HG02852 (cell line): ENCODE measurements around the gene RPAP3.

ENCODE experiments used
- ATAC-seq: cut with Tn5 transposase; IDR thresholded peaks from one replicate; pipeline ENCODE4 v1.9.1; 2021; ENCODE audit warnings: mild to moderate bottlenecking, moderate library complexity; ENCODE audit not compliant: unreplicated experiment

Gene RPAP3, protein sequence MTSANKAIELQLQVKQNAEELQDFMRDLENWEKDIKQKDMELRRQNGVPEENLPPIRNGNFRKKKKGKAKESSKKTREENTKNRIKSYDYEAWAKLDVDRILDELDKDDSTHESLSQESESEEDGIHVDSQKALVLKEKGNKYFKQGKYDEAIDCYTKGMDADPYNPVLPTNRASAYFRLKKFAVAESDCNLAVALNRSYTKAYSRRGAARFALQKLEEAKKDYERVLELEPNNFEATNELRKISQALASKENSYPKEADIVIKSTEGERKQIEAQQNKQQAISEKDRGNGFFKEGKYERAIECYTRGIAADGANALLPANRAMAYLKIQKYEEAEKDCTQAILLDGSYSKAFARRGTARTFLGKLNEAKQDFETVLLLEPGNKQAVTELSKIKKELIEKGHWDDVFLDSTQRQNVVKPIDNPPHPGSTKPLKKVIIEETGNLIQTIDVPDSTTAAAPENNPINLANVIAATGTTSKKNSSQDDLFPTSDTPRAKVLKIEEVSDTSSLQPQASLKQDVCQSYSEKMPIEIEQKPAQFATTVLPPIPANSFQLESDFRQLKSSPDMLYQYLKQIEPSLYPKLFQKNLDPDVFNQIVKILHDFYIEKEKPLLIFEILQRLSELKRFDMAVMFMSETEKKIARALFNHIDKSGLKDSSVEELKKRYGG

DNA sequence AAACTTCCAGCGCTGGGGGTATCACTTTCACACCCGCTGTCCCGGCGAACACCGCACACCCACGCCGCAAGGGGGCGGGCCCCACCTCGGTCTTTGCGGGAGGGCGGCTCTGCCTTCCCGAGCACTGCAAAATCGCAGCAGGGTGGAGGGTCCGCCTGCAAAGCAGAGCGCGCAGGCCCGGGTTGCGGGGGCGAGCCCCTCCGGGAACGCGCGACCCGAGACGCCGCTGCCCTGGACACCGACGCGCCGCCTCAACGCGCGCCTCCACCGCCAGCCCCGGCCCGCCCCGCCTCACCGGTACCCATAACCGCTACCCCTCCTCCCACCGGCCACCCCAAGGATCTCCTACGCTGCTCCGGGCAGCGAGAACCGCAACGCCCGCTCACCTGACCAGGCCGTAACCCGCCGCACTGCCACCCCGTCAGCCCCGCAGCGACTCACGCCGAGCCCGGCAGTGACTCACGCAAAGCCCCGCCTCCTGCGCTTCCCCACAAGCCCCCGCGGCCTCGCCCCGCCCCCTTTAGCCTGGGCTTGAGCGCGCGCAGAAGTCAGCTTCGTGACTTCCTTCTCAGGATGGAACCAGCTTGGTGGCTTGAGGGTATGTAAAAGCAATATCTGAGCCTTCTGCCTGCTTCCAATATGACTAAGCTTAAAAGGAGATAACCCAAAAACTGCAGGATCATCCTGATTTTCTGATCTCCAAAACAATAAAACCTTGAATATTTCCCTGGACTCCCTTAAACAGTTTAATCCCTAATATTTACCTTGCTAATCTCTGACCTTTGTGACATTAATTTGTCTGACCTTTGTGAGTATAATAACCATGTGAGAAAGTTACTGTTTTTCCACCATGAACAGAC, at the start of gene RPAP3:
Gene RPAP3, minus strand, starts transcription at position 465 of the 860 bp plus-strand sequence. CDS start 3,190 bp downstream, outside the sequence.
- ATAC-seq: peak; percentile 78

DNA sequence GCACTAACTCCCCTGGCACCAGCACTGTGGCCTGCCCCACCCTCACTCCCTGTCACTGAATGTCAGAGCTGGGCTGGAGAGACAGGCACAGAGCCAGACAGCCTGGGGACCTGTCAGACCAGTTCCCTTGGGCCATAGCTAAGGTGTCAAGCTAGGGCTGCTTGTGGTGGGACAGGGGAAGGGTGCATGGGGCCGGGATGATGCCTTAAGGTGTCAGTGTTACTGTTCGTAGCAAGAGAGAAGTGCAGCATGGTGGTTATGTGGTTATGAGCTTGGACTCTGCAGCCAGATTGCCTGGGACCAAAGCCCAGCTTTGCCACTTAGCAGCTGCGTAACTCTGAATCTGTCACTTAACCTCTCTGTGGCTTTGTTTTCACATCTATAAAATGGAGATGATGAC, 49.1 kb upstream of the RPAP3 start:
- ATAC-seq: peak; percentile 4

DNA sequence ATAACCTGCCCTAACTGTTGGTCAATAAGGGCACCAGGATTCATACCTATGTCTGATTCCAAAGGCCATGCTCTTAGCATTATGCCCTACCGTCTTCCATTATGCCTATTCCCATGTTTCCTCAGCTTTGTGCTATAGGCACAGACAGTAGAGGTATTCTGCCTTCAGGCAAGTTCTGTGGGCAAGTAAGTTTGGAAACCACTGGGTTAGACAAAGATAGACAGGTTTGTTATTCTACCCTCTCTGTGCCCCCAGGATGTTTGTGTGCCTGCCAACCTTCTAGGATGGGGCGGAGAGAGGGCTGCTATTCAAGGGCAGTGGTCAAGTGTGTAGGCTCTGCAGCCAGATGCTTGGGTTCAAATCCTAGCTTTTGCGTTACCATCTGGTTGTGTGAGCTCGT, 48.3 kb upstream of the RPAP3 start:
- no peak for ATAC-seq

DNA sequence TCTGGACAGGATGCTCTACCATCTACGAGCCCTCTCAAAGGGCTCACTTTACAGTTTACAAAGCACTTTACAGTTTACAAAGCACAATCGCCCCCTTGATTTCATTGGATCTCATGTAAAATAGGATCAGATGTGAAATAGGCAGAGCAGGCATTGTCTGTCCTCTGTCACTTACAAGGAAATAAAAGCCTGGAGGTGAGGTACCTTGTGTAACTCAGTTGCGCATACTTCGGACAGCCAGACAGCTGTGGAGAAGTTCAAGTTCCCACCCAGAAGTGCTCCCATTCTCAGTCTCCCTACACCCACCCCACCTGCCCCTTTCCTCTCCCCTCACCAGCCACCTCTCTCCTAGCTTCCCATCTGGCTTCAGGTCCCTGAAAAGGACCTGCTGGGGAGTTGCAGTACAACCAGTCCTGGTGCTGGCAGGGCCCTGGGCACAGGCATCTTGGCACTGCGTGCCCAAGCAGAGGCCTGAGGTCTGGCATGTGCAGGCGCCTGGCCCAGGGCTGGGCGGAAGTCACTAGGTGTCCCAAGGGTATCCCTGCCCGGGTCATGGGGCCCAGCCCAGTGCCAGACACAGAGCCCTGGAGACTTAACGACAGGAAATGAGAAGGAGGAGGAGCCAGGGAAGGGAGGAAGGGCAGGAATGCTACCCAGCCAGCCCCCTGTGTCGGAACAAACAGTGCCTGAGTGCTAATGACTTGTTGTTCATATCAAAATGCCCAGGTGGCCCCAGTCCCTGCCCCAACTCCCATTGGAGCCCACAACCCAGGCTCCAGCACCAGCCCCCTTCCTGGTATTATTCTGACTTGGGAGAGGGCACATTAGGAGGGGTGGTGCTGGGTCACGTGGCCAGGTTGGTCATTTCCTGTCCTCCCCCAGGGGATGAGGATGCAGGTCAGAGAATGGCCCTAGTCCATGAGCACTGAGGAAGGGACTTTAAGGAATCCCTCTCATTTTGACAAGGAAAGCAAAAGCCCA, 47.5 kb upstream of the RPAP3 start:
- no peak for ATAC-seq

DNA sequence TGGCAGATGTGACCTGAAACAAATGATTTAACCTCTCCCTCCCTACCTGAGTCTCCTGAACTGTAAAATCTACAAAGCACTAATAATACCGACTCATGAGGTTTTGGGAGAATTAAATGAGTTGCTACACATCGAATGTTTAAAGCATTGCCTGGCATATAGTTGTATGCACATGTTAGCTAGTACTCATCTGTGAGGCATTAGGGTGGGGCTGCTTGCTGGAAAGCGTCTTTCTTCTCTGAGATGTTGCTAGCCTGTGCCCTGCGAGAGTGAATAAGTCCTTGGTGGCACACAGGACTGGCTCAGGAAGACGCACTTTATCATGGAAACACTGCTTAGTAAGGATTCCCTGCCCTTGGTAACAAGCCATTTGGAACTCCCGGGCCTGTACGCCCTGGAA, 46.7 kb upstream of the RPAP3 start:
- no peak for ATAC-seq

DNA sequence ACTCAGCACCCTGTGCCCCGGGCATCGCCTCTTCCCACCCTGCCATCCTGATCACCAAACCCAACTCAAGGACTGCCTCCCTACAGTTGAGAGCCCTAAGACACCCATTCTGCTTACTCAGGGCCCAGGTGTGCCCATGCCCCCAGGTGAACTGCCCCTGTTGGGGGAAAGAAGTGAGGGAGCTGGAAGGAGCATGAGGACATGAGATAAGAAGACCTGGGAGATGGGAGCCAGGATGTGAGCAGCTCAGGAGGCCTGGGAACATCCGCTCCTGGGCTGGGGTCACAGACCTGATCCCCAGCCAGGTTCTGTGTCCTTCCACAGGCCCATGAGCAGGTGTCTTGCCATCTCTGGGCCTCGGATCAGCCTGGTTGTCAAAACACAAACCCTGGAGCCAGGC, 46.3 kb upstream of the RPAP3 start:
- ATAC-seq: no peak

DNA sequence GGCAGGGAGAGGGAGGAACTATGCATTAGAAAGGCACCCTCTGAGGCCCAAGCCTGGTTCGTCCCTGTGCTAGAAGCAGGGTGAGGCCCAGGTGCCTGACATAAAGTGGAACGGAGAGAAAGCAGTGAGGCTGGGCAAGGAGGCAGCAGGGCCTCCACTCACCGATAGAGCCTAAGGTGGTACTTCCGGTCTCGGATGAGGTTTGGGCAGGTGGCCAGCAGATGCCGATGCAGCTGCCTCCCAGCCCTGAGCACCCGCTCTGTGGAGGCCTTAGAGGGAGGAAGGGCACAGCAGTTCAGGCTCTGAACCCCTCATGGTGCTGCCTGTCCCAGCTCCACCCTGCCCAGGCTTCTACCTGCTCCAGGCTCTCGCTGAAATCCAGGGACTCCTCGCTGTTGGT, 45.7 kb upstream of the RPAP3 start:
- ATAC-seq: no peak

DNA sequence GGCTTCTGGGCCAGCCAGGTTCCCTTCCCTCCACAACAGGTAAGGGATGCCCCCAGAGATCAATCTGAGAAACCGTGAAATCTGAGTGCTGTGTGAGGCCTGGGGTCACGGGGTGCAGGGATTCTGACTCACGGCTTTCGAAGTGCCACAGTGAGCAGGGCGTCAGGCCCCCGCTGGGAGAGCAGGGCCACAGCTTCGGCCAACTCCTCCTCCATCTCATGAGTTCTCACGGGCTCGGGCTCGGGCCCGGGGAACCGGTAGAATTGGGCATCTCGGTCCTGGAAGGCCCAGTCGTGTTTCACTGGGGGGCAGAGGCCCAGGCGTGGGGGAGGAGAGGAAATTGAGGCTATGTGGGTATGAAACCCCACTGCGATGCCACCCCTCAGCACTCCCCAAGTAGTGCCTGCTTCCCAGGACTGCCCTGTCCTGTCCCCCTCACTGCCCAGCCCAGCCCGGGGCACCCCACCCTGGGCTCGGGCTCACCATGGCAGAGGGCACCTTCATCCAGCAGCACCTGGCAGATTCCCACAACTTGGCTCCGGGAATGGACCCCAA, 45.2 kb upstream of the RPAP3 start:
- no peak for ATAC-seq

DNA sequence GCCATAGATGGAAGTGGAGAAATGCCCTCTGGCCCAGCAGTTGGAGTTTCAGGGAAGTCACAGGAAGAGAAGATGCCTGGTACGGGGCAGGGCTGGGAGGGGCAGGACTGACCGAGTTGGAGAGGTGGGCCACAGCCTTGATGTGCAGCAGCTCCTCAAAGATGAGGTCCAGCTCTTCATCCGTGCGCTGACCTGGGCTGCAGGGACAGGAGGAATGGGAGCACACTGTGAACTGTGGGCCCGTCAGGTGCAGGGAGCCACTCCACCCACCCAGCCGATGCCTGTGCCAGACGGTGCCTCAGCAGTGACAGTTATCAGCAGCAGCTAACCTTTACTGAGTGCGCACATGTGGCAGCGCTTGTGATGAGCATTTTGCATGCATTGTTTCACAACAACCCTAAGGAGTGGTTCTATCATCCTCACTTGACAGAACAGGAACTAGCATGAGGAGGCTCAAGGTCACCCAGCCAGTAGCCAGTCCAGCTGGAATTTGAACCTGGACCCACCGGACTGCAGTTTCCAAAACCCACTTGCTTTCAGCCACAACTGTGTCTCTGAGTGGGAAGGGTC, 44.5 kb upstream of the RPAP3 start:
- no peak for ATAC-seq

DNA sequence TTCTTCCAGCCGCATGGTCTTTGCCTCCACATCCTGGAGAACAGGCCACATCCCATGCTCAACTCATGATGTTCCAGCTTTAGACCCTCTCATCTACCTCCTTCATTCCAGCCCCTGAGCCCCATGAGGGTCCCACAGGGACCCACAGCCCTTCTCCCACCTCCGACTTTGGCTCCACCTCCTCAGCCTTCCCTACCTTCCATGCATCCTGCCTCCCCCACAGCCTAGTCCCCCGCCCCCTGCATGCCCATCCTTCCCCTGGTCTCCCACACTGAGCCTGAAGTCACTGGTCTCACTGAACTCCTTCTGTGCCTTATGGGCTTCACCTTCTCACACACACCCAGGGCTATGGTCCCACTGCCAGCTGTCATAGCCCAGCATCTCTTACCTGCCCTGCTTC, 43.1 kb upstream of the RPAP3 start:
- ATAC-seq: no peak

DNA sequence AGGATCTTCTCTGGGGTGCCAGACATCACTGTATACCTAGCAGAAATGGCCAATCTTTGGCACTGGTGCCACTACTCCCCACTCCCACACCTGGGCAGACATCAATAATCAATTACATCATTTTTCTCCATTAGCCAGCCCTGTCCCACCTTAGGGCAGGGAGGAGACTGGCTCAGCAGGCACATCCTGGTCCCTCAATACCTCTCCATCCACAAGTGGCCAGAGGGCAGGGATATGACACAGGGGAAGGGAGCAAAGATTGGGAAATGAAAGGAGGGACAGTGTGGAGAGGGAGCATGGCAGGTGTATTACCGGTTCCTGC, 42.6 kb upstream of the RPAP3 start:
- no peak for ATAC-seq

DNA sequence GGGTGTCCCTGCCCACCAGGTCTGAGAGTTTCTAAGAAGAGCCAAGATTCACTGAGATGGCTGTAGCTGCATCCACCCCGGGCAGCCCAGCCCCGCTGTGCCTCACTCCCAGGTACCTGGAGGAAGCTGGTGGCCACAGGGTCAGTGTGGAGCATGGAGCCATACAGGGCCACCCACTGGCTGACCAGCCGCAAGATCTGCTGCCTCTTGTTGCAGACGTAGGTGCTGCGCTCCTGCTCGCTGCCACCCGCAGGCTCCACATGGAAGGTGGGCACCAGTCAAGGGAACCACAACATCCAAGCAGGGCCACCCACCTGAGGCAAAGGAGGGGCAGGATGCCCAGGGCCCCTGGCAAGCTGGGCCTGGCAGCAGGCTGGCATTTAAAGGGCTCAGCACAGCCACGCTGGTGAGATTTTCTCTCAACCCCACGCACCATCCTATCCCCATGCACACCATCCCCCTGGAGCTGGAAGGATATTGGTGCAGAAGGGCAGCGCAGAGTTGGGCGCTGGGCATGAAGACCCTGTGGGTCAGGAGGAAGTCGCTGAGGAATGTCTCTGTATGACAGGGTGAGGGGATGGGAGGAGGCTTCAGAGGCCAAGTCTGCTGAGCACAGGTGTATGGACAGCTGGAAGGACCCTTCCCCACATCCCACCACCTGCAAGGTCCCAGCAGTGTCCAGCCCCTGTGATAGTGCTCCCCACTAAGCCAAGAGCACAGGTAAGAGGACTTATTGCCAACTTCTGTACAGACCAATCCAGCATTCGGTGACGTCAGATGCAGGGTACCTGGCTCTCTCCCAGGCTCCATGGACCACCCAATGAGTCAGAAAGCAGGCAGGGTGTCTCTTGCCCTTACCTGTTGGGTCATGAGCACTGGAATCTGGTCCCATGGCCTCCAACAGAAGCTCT, 42.0 kb upstream of the RPAP3 start:
- ATAC-seq: no peak

DNA sequence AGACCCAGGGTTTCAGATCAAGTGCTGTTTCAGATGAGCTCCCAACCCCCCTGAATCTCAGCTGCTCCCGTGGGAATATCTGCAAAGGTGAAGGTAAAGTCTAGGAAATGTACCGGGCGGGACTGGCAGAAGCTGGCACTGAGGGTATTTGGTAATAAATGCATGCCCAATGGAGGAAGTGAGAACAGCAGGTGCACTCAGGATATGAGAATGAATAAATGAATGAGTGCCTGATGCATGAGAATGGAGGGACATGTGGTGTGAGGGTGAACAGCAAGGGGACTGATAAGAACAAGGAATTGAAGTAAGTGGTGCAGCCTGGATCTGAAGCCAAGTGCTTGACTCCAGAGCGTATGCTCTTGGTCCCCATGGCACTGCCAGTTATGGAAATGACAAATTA, 41.3 kb upstream of the RPAP3 start:
- ATAC-seq: no peak

DNA sequence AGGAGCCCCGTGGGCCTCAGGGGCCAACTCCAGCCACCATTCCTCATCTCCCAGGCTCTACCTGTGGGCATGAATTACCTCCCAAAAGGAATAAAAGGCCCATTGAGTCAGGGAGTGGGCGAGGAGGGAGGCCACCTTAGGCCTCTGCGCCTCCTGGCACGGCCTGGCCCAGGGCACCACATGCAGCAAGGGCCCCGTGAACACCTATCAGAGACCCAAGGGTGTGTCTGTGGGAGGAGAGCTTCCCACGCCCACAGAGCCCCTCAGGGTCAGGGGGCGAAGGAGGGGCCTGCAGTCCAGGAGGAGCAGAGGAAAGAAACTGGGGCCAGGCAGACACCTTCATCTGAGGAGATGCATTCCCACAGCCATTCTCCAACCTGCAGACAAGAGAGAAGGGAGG, 40.7 kb upstream of the RPAP3 start:
- no peak for ATAC-seq

DNA sequence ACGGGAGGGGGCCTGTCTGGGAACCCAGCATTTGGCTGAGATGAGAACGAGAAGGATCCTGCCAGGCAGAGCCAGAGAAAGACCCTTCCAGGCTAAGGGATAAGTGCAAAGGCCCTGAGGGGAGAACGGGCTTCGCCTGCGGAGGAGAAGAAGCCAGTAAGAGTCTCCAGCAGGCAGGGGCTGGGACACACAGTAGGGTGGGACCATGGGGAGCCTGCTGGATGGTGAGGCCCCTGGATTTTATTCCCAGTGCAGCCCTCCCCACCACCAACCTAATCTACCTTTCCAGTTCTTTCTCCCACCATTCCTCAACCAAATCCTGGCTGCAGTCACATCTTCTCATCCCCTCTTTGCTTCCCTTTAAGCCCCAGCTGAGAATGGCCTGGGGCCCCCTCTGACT, 40.2 kb upstream of the RPAP3 start:
- ATAC-seq: no peak

DNA sequence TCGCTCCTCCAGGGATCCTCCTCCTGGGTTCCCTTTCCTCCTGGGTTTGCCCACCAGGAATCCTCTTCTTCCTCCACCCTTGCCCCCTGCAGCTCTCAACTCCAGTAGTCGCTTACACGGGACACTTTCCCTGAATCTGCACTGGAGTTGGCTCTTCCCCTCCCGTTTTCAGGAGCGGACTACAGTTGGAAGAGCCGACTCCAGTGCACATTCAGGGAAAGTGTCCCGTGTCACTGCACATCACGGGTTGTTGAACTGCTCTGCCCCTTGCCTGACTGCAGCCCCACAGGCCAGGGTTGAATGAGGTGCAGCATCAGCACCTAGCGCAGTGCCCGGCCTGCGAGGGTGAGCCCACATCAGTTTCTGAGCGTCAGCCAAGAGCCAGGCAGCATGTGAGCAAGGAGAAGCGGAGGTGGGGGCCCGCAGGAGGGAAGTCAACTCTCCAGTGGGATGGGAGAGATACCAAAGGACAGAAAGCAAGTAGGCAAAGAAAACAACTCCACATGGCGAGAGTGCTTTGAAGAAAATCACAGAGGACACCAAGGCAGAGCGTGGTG, 39.7 kb upstream of the RPAP3 start:
- no peak for ATAC-seq

DNA sequence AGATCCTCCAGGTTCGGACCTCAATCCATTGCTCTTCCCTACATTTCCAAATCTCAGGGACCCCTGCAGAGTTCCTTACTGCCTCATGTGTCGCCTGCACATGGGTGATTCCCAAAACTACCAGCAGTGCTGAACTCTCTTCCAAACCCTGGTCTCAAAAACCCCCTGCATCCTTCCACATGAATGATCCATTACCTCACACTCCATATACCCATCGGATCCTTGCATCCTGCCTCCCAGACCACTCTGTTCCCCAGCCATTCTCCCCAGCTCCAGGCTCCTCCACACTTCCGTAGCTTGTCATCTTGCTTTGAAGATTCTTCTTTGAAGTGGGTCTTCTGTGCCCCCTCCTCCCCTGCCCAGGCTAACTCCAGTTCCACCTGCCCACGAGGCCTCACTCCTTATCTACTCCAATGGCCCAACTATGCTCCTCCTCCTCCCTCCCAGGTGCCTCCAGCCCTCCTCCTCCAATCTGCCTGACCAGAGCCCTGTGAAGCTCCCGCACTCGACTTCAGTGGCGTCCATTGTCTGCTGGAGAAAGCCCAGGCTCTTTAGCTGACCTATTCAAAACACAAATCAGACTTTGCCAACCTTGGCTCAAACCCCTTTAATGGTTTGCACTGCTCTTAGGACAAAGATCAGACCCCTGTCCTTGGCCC, 39.1 kb upstream of the RPAP3 start:
- ATAC-seq: no peak

DNA sequence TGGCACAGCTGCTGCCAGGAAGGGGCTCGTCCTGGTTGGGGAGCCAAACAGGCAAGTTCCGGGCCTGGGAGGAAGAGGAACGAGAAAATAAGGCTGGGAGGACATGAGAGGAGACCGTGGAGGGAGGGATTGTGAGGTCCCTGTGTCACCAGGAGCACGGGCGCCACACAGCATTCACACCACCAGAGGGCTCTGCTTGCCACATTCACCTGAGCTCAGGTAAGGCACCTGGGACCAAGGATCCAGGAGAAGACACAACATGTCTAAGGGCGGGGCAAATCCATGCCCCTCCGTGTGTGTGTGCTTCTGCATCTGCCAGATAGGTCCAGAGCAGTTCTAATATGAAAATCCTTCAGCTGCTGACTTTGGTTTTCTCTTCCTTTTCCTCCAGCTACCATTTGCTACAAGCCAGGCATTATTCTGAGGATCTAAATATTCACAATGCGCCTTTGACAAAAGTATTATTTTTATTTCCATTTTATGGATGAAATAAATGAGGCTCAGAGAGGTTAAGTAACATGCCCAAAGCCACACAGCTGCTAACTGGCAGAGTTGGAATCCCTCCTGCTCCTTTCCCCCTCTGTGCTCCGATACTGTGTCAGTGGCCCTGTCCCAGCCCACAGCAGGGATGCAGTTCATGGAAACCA, 38.3 kb upstream of the RPAP3 start:
- no peak for ATAC-seq
